ENCODE results near the gene ZC3H12A.

- no peak for TF ChIP-seq SMC3 (IDR thresholded peaks at IDR 0.05; ENCODE audit: low read depth, low read length)
- TF ChIP-seq, protein P1, sequence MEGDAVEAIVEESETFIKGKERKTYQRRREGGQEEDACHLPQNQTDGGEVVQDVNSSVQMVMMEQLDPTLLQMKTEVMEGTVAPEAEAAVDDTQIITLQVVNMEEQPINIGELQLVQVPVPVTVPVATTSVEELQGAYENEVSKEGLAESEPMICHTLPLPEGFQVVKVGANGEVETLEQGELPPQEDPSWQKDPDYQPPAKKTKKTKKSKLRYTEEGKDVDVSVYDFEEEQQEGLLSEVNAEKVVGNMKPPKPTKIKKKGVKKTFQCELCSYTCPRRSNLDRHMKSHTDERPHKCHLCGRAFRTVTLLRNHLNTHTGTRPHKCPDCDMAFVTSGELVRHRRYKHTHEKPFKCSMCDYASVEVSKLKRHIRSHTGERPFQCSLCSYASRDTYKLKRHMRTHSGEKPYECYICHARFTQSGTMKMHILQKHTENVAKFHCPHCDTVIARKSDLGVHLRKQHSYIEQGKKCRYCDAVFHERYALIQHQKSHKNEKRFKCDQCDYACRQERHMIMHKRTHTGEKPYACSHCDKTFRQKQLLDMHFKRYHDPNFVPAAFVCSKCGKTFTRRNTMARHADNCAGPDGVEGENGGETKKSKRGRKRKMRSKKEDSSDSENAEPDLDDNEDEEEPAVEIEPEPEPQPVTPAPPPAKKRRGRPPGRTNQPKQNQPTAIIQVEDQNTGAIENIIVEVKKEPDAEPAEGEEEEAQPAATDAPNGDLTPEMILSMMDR (conservative IDR thresholded peaks at IDR 0.05; ENCODE audit: low read depth, low read length) = no peak
- no peak for TF ChIP-seq POLR2A (IDR thresholded peaks at IDR 0.05; ENCODE audit: low read depth, low read length)
- no peak for TF ChIP-seq BHLHE40 (IDR thresholded peaks at IDR 0.05; ENCODE audit: low read depth, low read length)
- no peak for TF ChIP-seq MAFK (IDR thresholded peaks at IDR 0.05; ENCODE audit: low read depth, low read length)
- TF ChIP-seq, protein P2, sequence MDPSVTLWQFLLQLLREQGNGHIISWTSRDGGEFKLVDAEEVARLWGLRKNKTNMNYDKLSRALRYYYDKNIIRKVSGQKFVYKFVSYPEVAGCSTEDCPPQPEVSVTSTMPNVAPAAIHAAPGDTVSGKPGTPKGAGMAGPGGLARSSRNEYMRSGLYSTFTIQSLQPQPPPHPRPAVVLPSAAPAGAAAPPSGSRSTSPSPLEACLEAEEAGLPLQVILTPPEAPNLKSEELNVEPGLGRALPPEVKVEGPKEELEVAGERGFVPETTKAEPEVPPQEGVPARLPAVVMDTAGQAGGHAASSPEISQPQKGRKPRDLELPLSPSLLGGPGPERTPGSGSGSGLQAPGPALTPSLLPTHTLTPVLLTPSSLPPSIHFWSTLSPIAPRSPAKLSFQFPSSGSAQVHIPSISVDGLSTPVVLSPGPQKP (IDR thresholded peaks at IDR 0.05; ENCODE audit: borderline replicate concordance, low read depth, low read length) = no peak
- TF ChIP-seq FOS (IDR thresholded peaks at IDR 0.05; ENCODE audit: low read depth, low read length) = no peak
- TF ChIP-seq RFX5 (IDR thresholded peaks at IDR 0.05; ENCODE audit: low read depth, low read length) = no peak
- TF ChIP-seq, protein P3, sequence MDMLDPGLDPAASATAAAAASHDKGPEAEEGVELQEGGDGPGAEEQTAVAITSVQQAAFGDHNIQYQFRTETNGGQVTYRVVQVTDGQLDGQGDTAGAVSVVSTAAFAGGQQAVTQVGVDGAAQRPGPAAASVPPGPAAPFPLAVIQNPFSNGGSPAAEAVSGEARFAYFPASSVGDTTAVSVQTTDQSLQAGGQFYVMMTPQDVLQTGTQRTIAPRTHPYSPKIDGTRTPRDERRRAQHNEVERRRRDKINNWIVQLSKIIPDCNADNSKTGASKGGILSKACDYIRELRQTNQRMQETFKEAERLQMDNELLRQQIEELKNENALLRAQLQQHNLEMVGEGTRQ (IDR thresholded peaks at IDR 0.05; ENCODE audit: low read depth, low read length) = no peak
- no peak for TF ChIP-seq RCOR1 (IDR thresholded peaks at IDR 0.05; ENCODE audit: insufficient replicate concordance, low read length)
- TF ChIP-seq CEBPB (IDR thresholded peaks at IDR 0.05; ENCODE audit: low read depth, low read length) = no peak
Measured at GRCh38 chr1:37433171-37433570, 41.2 kb upstream of the ZC3H12A start.

All from IMR-90 (cell line).